LNCAP (cell line): ENCODE measurements around the gene UST.

ENCODE experiments used
- CTCF ChIP-seq: fragments of 450-650 bp; IDR thresholded peaks from 2 replicates; pipeline ENCODE4 v1.5.1; 2017; ENCODE audit warnings: mild to moderate bottlenecking

Gene UST

GRCh38 chr6:149046822-149047246 lies 300.0 kb downstream of the UST start:
- no peak for TF ChIP-seq CTCF

- TF ChIP-seq CTCF: no peak
Measured at GRCh38 chr6:149049230-149049629, 302.4 kb downstream of the UST start.

GRCh38 chr6:149050160-149050559 lies 303.3 kb downstream of the UST start:
- TF ChIP-seq CTCF: no peak

- TF ChIP-seq CTCF: no peak
Measured at GRCh38 chr6:149052350-149053106, 305.7 kb downstream of the UST start.

GRCh38 chr6:149053848-149054558 lies 307.2 kb downstream of the UST start:
- no peak for TF ChIP-seq CTCF

- TF ChIP-seq CTCF: no peak
Measured at GRCh38 chr6:149054559-149055194, 307.8 kb downstream of the UST start.

GRCh38 chr6:149055195-149055899 lies 308.5 kb downstream of the UST start:
- TF ChIP-seq CTCF: no peak
